Fibroblast of skin of left quadriceps (primary cell): Measurements from ENCODE around the gene SLC39A11.
"Not testable (repeated sequence)": the region's sequence is repeated elsewhere in the genome, so short reads cannot be mapped to it uniquely, and the experiment has no call there.

ENCODE experiments used
- DNase-seq, 2 experiments: peaks; one replicate each; pipeline ENCODE4 v3.0.0-alpha.2; 2013; ENCODE audit warnings: low read depth in 2 of 2

The SLC39A11 gene

GRCh38 chr17:72837335-72837734 is 255.2 kb downstream of the SLC39A11 start:
- no peak for DNase-seq

DNA sequence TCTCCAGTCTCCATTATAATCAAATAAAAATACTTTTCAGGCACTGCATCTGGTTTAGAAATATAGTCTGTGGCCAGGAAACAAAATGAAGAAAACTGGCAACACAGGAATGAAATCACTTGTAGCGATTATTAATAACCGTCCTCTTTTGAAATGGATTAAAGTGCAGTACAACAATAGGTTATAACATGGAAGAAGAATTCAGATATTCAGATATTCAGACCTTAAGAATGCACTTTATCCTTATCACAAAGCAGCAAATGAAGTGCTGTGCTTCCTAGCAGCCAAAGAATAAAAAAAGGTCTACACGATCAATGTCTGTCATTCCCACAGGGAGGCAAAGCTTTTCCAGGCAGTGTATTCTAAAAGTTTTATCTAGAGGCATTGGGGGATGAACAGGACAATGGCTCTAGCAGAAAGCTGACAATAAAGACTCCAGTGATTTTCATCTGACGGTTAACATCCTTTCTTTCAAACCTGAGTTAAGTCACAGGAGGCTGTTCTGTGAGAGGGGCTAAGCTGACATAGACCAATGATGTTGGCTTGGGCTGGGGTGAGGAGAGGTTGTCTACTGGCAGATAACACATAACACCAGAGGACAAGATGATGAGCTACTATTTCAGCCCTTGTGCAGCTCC is 259.2 kb downstream of the SLC39A11 start:
- no peak for DNase-seq

GRCh38 chr17:72832306-72832705 is 260.2 kb downstream of the SLC39A11 start:
- DNase-seq: no peak

DNA sequence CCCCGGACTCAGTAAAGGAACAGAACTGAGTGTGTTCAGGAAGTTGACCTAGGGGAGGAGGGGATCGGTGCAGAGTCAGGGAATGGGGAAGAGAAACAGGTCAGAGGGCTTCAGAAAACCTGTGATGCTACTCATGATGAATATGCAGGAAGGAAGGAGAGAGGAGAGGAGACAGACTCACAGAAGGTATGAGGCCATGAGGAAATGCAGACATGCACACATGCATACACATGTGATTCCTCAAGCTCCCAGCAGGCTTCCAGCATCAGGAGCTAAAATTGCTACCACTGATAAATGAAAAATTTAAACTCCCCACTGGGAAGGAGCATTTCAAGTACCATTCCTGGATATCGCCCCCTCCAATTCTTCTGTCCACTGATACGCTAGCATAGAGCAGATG is 262.6 kb downstream of the SLC39A11 start:
- no peak for DNase-seq

DNA sequence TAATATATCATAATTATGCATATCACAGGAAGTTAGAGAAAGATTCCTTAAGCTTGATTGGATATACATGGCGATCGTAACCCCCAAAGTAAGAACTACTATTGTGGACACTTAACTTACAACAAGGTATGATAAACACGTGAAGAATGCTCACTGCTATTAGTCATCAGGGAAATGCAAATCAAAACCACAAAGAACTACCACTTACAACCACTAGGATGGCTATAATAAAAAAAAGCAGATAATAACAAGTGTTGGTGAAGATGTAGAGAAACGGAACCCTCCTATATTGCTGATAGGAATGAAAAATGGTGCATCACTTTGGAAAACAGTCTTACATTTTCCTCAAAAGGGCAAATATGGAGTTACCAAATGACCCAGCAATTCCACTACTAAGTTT is 265.9 kb downstream of the SLC39A11 start:
- no peak for DNase-seq

DNA sequence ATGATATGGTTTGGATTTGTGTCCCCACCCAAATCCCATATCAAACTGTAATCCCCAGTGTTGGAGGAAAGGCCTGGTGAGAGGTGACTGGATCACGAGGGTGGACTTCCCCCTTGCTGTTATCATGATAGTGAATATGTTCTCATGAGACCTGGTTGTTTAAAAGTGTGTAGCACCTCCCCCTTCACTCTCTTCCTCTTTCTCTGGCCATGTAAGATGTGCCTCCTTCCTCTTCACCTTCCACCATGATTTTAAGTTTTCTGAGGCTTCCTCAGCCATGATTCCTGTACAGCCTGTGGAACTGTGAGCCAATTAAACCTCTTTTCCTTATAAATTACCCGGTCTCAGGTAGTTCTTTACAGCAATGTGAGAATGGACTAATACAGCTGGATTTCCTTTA is 266.4 kb downstream of the SLC39A11 start:
- DNase-seq: not testable (repeated sequence)

- no peak for DNase-seq
These were observed 267.3 kb downstream of the SLC39A11 start for GRCh38 chr17:72825218-72825617.

DNA sequence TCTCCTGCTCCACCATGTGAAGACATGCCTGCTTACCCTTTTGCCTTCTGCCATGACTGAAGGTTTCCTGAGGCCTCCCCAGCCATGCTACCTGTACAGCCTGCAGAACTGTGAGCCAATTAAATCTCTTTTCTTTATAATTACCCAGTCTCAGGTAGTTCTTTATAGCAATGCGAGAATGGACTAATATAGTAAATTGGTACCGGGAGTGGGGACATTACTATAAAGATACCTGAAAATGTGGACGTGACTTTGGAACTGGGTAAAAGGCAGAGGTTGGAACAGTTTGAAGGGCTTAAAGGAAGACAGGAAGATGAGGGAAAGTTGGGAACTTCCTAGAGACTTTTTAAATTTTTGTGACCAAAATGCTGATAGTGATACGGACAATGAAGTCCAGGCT is 268.2 kb downstream of the SLC39A11 start:
- not testable (repeated sequence) for DNase-seq

DNA sequence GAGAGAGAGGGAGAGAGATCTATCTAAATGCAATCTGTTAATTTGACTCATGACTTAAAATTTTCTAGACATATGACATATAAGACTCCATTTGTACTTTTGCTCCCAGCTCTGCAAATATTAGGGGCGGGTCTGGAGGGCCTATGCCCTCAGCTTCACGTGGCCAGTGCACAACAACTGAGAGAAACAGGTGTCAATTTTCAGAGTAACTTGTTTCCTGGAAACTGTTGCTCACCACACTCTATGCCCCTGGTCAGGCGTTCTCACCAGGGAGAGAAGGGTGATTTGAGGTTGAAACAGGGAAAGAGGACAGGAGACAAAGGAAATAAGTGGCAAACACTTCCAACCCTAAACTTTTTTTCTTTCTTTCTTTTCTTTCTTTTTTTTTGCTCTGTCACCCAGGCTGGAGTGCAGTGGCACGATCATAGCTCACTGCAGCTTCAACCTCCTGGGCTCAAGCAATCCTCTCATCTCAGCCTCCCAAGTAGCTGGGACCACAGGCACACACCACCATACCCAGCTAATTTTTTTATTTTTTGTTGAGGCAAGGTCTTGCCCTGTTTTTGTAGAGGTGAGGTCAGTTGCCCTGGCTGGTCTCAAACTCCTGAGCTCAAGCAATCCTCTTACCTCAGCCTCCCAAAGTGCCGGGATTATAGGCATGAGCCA is 270.0 kb downstream of the SLC39A11 start:
- no peak for DNase-seq

DNA sequence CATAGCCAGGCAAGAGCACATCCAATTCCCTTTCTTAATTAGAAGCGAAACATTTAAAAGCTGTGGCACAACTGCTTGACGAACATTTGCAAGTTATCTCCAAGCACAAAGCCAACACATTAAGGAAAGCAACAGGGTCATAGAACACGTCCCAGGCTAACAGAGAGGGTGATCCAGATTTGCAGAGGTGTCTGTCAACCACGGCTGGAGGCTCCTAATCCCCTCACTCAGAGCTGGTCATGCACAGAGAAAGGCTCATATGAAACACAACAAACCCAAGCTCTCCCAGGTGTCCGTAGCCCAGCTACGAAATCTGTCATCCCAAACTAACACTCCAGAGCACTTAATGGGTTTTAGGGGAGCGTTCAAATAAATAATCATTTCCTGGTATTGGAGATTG is 276.1 kb downstream of the SLC39A11 start:
- DNase-seq: no peak

GRCh38 chr17:72813481-72813880 is 279.0 kb downstream of the SLC39A11 start:
- no peak for DNase-seq

DNA sequence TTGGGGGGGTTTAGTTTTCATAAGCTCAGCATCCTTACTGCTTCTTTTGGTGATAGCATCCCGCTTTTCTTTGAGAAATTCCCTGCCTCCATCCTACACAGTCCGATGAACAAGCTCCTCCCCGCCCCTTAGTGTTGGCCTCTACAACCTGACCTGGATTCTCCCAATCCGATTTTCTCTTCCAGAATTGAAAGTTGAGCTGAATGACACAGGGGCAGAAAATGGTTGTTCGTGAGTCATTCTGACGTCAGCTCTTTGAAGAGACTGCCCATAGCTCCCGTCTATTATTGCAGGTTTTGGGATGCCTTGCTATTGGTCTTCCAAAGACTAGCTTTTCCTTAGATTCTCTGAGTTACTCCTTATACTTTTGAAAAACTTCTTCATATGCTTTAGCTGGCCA is 279.7 kb downstream of the SLC39A11 start:
- DNase-seq: no peak

- DNase-seq: no peak
These were observed 280.4 kb downstream of the SLC39A11 start for GRCh38 chr17:72811976-72812687.

- no peak for DNase-seq
These were observed 281.4 kb downstream of the SLC39A11 start for GRCh38 chr17:72810991-72811508.

- DNase-seq: no peak
These were observed 286.5 kb downstream of the SLC39A11 start for GRCh38 chr17:72806011-72806410.

GRCh38 chr17:72804949-72805707 is 287.4 kb downstream of the SLC39A11 start:
- DNase-seq: no peak

DNA sequence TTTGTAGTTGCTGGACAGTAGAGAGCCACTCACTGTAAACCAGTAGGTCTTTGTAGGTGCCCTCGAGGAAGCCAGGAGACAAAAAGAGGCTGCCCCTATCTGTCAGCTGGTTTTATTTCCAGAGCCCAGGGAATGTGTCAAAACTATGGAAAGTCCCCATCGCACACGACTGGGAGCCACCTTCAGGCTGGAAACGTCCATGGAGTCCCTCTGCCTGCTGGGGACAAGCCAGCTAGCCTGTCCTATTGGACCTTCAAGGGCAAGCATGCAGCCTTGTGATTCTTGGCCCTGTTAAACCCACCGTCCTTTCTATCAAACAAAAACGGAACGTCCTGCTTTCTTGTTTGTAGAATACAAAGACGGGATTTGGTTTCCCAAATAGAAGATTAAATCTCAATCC is 289.8 kb downstream of the SLC39A11 start:
- no peak for DNase-seq

DNA sequence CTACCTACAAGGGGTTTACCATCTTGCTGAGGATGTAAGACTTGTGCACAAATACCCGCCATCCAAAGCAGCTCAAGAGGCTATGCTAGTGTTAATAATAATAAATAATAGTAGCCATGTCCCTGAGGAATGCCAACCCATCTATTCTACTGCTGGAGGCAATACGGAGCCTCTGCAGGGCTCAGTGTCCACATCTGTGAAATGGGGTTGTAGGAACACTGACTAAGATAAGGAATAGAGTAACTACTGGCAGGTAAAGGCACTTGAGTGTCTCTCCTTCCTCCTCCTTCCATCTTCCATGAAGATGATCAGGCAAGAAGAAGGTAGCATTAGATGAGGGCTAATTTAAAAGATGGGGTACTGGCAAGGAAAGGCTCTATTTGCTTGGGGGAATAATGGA is 295.3 kb downstream of the SLC39A11 start:
- DNase-seq: no peak

- DNase-seq: no peak
These were observed 296.5 kb downstream of the SLC39A11 start for GRCh38 chr17:72795941-72796340.

DNA sequence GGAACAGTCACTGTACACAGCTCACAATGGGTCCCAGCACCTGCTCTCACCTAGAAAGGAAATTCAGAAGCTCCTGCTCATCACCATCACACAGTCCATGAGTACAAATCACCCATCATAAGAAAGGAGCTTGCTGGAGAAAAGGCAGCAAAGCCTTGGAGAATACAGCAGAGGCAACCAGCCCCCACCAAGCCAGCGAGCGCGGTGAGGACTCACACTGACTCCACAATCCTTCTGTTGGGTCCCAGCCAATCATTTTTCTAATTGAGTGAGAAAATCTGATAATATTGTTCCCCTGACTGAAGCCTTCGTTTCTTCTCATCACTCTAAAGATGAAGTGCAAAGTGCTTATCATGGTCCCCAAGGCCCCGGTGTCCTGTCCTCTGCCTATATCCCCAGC is 298.3 kb downstream of the SLC39A11 start:
- no peak for DNase-seq

DNA sequence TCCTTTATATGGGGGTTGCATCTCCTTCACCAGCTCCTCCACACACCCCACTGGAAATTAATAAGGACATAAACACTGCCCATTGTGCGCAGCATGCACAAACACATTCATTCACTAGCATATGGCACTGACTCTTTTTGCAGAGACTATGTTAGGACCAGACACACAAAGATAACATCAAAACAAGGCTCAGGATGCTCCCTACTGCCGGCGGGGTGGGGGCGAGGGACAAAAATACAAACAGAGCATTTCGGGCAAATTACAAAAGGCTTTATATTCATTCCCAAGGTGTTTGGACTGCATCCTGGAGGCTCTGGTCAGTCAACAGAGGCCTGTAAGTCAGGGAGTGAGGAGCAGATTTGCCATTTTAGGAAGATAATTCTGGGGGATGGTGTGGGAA is 299.7 kb downstream of the SLC39A11 start:
- no peak for DNase-seq

DNA sequence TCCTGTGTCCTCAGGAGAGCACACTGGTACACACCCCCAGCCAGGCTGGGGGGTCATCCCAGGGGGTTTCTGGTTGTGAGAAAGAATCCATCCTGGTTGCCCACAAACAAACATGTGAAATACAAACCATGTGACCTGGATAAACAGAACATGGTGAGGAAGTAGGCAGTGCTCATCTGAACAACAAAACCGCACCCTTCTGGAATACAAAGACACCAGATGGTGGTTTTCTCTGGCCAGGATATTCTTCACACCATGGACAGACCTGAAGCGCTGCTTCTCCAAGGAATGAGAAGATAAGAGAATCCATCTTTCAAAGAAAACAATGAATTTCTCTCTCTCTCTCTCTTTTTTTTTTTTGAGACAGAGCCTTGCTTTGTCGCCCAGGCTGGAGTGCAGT is 302.3 kb downstream of the SLC39A11 start:
- DNase-seq: no peak
